ENCODE measurements around the gene ZNG1B.
A peak's percentile ranks its signal among the peaks of the same experiment; 100 is the strongest.
"Not testable (repeated sequence)": the region's sequence is repeated elsewhere in the genome, so short reads cannot be mapped to it uniquely, and the experiment has no call there.

Gene ZNG1B

DNA sequence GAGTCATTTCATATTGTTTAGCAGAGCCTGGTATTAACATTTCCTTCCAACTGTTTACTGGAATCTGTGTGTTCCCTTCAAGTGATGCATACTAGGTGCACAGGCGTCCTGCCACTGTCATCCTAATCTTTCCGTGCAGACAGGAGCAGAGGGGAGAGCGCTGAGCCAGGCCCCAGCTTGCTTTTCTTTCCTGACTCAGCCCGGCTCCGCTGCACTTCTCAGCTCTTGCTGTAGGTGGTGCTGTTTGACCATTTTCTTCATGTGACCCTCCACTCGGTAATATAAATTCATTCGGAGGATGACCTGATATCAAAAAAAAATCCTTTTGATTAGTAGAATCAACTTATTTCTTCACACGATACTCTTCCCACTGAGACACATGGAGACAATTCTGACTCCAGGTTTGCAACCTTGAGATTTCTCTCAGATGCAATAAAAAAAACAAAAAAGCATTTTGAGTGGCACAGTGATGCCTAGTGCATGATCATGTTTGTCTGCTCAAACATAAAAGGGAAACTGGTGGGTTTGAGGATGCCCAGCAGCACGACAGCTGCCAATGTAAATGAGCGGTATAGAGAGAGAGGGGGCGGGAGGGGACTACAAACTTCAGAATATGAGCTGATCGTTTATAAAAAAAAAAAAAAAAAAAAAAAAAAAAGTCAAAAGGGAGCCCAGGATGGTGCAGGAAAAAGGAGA, 90.0 kb downstream of the ZNG1B start:
- not testable (repeated sequence) for DNase-seq (ENCODE audit: low read depth); H3K4me3 ChIP-seq (replicated peaks; ENCODE audit: low read depth, low read length)

DNA sequence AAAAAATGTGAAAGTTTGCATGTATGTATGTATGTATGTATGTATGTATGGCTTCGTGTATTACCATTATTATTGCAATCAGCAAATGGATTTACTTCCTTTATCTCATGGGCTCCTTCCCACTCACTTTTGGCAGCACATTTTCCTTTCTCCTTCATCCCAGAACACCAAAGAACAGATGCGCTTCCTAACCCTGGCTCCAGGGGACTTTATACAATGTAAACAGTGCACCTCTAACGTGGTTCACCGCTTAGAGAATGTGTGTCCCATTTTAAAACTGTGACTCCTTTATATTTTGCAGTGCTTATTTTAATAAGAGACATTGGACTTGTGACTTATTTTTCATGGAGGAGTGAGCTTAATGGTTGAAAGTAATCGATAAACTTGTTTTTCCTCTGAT, 90.6 kb downstream of the ZNG1B start:
- DNase-seq (ENCODE audit: low read depth); H3K4me3 ChIP-seq (replicated peaks; ENCODE audit: low read depth, low read length): not testable (repeated sequence)

DNA sequence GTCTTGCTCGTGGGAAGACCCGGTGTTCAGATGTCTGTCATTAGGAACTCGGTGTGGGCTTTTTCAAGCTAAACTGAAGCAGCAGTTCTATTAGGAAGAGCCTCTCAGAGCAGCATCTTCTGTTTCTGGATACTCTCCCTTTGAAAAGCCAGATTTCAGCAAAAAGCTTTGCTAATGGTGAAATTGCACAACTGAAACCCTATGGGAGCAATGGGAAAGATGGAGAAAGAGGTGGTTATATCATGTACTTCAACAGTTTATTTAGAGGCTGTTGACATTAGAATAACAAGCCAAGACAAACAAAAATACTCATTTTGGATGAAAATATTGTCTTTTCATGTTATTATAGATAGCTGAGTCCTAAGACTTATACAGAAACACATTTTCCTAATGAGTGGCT, 91.4 kb downstream of the ZNG1B start:
- H3K4me3 ChIP-seq (replicated peaks; ENCODE audit: low read depth, low read length); DNase-seq (ENCODE audit: low read depth): not testable (repeated sequence)

DNA sequence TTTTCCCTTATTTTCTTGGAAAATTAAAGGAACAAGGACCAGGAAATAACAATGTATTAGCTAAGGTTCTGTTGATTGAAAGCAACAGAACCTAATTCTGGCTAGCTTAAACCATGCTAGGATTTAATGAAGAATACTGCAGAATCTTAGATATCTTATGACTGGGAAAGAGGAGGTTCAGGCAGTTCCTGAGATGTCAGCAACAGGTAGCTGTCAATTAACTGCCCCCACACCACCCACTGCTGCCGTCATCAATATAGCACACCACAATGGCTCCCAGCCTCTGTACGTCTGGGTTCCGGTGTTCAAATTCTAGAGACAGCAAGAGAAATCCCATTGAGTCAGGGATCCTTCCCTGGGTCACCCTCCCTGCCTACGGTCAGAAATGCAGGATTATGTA, 95.5 kb downstream of the ZNG1B start:
- not testable (repeated sequence) for DNase-seq (ENCODE audit: low read depth); H3K4me3 ChIP-seq (replicated peaks; ENCODE audit: low read depth, low read length)

DNA sequence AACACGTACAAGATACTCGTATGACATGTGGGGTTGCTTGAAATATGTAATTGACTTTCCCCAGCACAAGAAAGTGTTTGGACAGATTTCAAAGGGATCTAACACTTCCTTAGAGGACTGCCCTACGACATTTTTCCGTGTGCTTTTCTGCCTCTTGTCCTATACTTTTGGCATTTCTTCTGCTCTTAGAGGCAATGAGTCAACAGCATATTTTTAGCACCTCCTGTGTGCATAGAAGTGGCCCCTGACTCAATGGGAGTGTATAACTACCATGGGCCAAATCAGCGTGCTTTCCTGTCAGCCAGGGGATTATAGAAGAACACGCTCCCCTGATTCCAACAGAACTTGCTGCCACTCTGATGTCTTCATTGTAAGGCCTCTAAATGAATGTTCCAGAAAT, 99.1 kb downstream of the ZNG1B start:
- not testable (repeated sequence) for H3K4me3 ChIP-seq (replicated peaks; ENCODE audit: low read depth, low read length); DNase-seq (ENCODE audit: low read depth)

DNA sequence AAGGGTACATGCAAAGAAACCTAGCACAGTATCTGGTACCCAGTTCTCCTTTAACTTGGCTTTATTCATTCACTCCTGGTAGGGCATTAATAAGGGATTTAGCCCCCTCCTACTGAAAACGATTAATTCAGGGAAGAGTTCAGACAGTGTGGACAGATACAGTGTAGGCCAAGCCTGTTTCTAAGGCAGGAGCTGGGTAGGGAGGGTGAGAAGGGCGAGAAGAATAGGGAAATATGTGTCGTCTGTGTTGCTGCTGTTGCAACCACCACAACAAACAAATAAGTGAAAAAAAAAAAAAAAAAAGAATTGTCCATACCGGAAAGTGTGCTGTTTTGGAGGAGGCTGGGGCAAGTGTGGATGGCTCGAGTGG, 103.3 kb downstream of the ZNG1B start:
- DNase-seq (ENCODE audit: low read depth); H3K4me3 ChIP-seq (replicated peaks; ENCODE audit: low read depth, low read length): not testable (repeated sequence)

DNA sequence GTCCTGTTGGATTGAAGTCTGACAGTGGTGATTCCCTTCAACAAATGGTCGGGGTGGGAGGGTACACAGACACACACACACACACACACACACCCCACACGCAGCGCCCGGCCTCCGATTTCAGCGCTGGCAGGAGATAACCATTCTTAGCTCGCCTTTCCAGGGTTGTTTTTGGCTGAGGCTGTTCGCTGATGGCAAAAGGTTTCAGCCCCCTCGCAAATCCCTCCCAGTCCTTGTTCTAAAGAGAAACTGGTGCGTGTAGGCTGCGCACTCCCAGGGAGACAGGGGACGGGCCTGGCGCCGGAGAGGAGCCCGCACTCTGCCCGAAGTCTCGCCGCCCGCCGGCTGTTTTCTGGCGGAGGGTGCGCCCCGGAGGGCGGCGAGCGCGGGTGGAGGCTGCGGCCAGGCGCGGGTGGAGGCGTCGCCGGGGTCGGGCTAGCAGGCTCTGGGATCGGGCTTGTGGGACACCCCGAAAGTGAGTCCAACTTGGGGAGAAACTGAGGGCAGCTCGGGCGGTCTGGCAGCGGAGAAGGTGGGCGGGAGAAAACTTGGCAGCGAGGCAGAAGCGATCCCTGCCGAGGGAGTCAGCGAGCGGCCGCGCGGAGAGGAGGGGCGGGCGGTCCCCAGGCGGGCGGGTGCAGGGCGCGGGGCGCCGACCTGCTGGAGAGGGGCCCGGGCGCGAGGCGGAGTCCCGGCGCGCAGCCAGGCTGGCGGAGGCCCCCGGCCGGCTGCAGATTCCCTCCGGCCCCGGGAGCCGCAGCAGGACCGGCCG, 103.9 kb downstream of the ZNG1B start:
- DNase-seq (ENCODE audit: low read depth): peak; percentile 20
- peak overlapping the region; percentile 40 for H3K4me3 ChIP-seq (replicated peaks; ENCODE audit: low read depth, low read length)

DNA sequence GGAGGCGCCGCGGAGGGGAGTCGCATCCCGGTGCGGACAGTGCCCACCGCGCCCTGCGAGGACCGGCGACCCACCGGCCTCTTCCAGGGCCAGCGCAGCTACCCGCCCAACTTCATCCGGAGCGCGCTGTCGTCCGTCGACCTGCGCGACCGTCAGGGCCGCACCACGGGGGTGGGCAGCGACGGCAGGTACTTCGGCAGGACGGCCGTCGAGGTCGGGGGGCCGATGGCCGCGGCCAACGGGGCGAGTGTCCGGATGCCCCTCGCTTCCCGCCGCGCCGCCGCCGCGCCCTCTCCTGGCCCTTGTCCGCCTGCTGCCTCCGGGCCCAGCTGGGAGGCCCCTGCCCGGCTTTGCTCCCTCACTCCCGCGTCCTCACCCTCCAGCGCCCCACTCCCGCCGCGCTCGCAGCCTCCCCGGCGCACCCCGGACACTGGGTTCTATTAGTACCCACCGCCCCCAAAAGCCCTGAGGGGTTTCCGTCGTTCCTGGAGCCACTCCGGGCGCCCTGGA, 104.5 kb downstream of the ZNG1B start:
- not testable (repeated sequence) for H3K4me3 ChIP-seq (replicated peaks; ENCODE audit: low read depth, low read length); DNase-seq (ENCODE audit: low read depth)

DNA sequence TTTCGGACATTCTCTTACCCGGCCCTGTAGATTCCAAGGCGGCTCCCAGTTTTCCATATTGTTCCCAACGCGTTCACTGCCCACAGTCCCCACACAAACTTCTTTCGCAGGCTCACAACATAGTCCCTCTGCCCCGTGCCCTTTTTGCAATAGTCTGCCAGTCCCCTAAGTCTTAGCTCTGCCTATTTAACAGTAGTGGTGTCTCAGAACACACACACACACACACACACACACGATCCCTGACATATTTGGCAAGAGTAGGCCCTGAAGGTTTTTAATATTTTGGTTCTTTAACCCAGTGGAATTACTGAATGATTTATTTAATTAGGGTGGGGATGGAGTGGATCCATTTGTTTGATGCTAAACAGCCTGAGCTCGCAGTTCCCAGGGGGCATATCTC, 105.0 kb downstream of the ZNG1B start:
- not testable (repeated sequence) for H3K4me3 ChIP-seq (replicated peaks; ENCODE audit: low read depth, low read length); DNase-seq (ENCODE audit: low read depth)
